ENCODE data around the gene DOK5.

The DOK5 gene

GRCh38 chr20:54619682-54620081 lies 144.3 kb downstream of the DOK5 start:
- DNase-seq = no peak

DNA sequence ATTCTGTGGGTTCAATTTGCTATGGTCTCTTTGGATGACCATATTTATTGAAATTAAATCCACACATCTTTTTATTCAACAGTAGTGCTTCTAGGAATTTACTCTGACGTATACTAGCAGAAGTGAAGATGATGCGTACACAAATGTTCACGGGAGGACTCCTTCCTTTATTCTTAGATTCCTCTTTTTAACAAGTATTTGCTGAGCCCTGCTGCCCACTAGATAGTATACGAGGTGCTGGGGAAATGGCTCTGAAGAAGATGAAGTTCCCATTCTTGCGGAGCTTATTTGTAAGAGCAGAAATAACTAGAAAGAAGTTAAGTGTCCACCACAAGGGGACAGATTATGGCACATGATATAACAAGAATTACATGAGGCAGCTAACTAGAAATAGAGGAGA lies 145.2 kb downstream of the DOK5 start:
- no peak for DNase-seq

- no peak for DNase-seq
Measured at GRCh38 chr20:54622333-54623295, 147.2 kb downstream of the DOK5 start.

DNA sequence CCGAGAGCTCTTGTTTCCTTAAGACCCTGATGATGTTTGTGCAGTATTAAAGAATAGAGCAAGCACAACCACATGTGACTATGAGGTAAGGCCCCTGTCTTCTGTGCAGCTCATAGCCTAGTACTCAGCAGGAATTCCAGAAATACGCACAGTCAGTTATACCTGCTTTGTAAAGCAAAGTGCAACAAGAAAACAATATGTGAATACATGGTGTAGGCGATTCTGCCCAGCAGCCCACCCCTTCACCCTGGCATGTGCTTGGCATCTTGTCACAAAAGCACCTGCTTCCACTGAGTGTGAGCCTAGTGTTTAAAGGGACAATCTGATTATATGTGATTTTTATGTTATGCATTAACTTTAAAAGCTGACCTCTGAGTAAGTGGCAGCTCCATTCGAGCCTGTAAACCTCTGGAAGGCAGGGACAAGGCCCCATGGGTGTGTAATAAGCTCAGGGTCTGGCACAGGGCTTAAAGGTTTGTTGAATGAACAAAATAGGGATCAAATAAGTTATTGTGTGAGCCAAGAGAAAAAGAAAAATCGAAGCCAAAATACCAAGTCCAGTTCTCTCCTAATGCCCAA lies 148.7 kb downstream of the DOK5 start:
- no peak for DNase-seq

DNA sequence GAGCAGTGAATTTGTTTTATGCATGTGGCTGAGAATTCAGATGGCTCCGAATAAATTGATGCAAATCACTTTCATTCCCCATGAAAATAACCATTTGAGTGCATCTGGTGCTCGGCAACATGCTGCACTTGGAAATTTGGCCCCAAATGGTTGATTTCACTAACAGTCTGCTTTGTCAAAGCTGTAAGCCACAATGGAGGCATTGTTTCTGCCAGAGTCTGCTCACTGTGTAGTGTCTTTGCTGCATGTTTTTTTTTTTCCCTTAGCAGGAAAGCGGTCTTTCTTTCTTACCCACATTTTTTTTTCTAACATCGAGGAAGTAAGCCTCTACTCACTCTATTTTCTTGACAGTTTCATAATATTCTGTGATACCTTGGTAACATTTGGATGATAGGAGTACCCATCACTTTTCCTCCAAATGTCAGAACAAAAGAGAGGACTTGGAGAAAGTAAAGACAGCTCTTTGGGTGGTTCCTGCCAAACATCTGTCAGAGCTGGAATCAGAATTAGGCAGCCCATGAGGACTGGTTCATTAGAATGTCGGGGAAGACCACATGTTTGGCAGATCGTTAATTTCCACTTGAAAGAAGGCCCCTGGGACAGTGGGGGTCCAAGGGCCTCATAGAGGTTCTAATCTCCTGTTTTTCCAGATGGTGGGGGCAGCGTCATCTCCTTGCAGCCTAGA lies 149.5 kb downstream of the DOK5 start:
- DNase-seq = no peak

- no peak for DNase-seq
Measured at GRCh38 chr20:54625497-54625896, 150.1 kb downstream of the DOK5 start.

GRCh38 chr20:54626126-54626525 lies 150.7 kb downstream of the DOK5 start:
- no peak for DNase-seq

DNA sequence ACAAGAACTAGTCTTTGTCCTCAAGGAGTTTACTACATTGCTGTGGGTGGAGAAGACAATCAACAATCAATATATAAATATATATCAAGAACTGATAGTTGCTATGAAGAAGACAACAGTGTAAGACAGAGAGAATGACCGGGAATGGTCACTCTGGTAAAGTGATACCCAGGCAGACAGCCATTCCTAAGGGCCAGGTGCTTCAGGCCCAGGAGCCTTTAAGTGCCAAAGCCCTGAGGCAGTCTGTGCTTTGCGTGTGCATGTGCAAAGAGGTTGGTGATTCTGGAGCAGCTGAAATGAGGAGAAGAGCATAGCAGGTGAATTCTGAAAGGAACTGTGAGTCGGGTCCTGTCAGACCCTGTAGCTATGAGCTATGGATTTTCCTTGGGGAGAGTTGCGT lies 154.2 kb downstream of the DOK5 start:
- no peak for DNase-seq

DNA sequence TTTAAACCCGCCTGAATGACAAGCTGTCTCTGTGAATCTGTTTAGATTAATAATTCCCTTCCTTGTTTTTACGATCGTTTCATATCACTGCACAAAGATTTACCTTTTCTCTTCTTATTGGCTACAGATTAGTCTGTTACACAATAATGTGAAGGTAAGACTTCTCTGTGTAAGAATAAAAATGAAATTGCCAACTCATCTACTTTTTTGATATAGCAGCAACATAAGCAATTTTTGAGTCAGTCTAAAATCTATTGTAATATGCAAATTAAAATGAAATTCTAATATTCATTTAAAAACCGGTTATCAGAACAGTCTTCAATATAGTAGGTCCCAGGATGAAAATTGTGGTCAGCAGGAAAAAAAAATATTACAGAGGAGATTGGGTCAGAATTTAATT lies 155.2 kb downstream of the DOK5 start:
- DNase-seq = no peak

GRCh38 chr20:54631059-54631458 lies 155.7 kb downstream of the DOK5 start:
- DNase-seq = no peak

- DNase-seq = no peak
Measured at GRCh38 chr20:54633374-54634355, 158.3 kb downstream of the DOK5 start.

DNA sequence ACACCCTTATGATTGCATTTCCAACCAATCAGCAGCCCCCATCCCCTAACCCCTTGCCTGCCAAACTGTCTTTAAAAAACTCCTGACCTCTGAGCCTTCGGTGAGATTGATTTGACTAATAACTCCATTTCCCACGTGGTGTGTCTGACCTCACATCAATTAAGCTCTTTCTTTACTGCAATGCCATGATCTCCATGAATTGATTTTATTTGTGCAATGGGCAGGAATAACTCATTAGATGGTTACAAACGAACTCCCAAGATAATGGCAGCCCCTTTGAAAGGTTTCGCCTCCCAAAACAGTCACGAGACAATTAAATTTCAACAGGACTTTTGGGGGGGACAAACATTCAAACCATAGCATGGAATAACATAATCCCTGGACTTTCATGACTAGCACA lies 161.2 kb downstream of the DOK5 start:
- DNase-seq = no peak

GRCh38 chr20:54639941-54640340 lies 164.5 kb downstream of the DOK5 start:
- DNase-seq = no peak

- DNase-seq = no peak
Measured at GRCh38 chr20:54640800-54641199, 165.4 kb downstream of the DOK5 start.

DNA sequence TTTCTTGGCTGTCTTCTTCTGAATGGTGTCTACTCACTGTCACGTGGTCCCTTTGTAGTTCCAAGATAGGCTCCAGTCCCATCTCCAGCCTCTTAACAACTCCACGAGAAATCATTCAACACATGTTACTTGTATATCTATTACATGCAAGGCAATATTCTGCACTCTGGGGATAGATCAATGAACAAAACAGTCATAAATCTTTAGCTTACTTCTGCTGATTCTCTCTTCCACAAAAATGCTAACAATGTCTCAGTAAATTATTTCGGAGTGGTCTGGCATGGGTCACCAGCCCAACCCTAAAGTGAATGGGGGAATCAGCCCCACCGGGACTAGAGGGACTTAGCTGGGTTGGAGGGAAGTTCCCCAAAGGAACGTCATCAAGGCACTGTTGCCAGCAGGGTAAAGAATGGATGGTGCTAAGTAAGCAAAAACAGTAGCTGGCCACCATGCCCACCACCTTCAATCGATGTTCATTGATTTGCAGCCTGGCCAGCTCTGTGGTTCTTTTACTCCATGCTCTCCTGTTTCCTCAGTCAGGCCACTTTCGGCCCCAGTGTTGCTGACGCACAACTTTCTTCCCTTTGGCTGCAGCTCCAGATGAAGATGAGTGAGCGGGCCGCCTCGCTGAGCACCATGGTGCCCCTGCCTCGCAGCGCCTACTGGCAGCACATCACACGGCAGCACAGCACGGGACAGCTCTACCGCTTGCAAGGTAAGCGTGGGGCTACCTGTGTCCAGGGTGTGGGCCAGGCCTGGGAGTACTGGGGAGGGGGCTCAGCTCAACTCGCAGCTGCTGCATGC lies 167.7 kb downstream of the DOK5 start:
- DNase-seq = no peak

- no peak for DNase-seq
Measured at GRCh38 chr20:54643761-54644160, 168.4 kb downstream of the DOK5 start.

GRCh38 chr20:54645445-54646155 lies 170.2 kb downstream of the DOK5 start:
- no peak for DNase-seq

GRCh38 chr20:54646156-54646517 lies 170.7 kb downstream of the DOK5 start:
- DNase-seq = no peak

- no peak for DNase-seq
Measured at GRCh38 chr20:54648421-54649142, 173.2 kb downstream of the DOK5 start.

- DNase-seq = peak; percentile 44
Measured at GRCh38 chr20:54649511-54649962, 174.1 kb downstream of the DOK5 start.

All from CD4-positive, alpha-beta T cell treated with Interleukin-21 for 1 hour (primary cell).